Naive B cell (primary cell): Measurements from ENCODE around the gene MTHFD1L. TPM values are rescaled to one million over a fixed set of nuclear protein-coding genes. Genes with fewer than 3 reads are reported as not detected.
"Not testable (repeated sequence)": the region's sequence is repeated elsewhere in the genome, so short reads cannot be mapped to it uniquely, and the experiment has no call there.

Experiments used
- ATAC-seq, 2 donors: fragments of 150-1000 bp; cut with Tn5 transposase; 2 replicates each; pipeline ENCODE4 v1.10.0; 2021; ENCODE audit warnings: low read depth in 2 of 2, mild to moderate bottlenecking in 2 of 2, moderate library complexity in 2 of 2
- DNase-seq: peaks from one replicate; pipeline ENCODE4 v3.0.0; 2022
- H3K27ac Mint-ChIP-seq, 6 donors: one replicate each; pipeline ENCODE4 v1.8.0; 2020 to 2022; ENCODE audit warnings: mild to moderate bottlenecking in 6 of 6, mixed read lengths in 6 of 6, moderate library complexity in 5 of 6, inconsistent platforms in 2 of 6
- H3K27me3 Mint-ChIP-seq, 3 donors: one replicate each; pipeline ENCODE4 v1.8.0; 2021 to 2022; ENCODE audit warnings: mixed read lengths in 3 of 3, mild to moderate bottlenecking in 1 of 3
- H3K36me3 Mint-ChIP-seq, 2 donors: one replicate each; pipeline ENCODE4 v1.8.0; 2020 to 2022; ENCODE audit warnings: mixed read lengths in 2 of 2, inconsistent platforms in 1 of 2, mild to moderate bottlenecking in 1 of 2
- H3K4me1 Mint-ChIP-seq, 3 donors: one replicate each; pipeline ENCODE4 v1.8.0; 2020 to 2022; ENCODE audit warnings: mixed read lengths in 3 of 3, inconsistent platforms in 1 of 3, mild to moderate bottlenecking in 1 of 3, moderate library complexity in 1 of 3
- H3K4me3 Mint-ChIP-seq, 8 donors: one replicate each; pipeline ENCODE4 v1.8.0; 2020 to 2022; ENCODE audit warnings: mild to moderate bottlenecking in 8 of 8, mixed read lengths in 8 of 8, moderate library complexity in 8 of 8, inconsistent platforms in 2 of 8
- H3K9me3 Mint-ChIP-seq, 7 donors: one replicate each; pipeline ENCODE4 v1.8.0; 2020 to 2022; ENCODE audit warnings: mixed read lengths in 7 of 7, mild to moderate bottlenecking in 5 of 7, inconsistent platforms in 2 of 7, moderate library complexity in 1 of 7
- polyA plus RNA-seq, 6 donors: library from polyadenylated mRNA; unstranded; fragments of 300-500 nt; fragmentation: Illumina TruSeq; gene quantifications; one replicate each; pipeline ENCODE4 v1.2.3, GENCODE V29; 2021; ENCODE audit warnings: low read depth in 6 of 6

The MTHFD1L gene
- 1 to 10 TPM in 5 of 6 donors, under 1 TPM in 1; 0.45 to 2.5 (median 1.5) TPM for polyA plus RNA-seq

DNA sequence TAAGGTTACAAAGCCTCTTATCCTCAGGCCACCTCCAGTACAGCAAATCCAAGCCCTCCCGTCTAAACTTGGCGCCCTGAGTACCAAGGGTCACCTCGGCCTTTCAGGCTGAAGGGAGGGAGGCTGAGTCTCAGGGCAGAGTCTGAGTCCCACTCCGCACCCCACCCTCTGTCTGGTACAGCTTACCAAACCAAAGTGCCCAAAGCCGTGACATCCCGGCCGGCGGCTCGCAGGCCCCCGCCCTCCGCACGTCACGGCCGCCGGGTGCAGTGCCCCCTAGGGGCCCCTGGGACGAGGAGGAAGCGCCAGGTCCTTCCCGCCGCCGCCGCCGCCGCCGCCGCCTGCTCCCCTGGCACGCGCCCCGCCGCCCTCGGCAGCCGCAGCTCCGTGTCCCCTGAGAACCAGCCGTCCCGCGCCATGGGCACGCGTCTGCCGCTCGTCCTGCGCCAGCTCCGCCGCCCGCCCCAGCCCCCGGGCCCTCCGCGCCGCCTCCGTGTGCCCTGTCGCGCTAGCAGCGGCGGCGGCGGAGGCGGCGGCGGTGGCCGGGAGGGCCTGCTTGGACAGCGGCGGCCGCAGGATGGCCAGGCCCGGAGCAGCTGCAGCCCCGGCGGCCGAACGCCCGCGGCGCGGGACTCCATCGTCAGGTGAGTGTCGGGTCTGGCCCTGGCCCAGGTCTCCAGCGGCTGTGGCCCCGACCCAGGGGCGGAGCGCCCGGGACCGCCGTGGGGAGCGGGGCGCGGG lies at the start of gene MTHFD1L:
Gene MTHFD1L, plus strand, starts transcription at position 297 of the 741 bp plus-strand sequence. Its CDS starts 121 bp downstream, at position 418.
- Mint-ChIP-seq H3K4me3 (peak within 1 kb of the TSS; percentile 78 to 96 (median 90)), H3K27ac (peak within 1 kb of the TSS; percentile 14 to 98 (median 80)), H3K36me3 (no peaks in the 10 kb centered on the region), H3K9me3 (no peaks in the 10 kb centered on the region), H3K4me1 (peaks cover 13 to 32% (median 24%) of the 10 kb centered on the region in 3 donors), H3K27me3 (no peaks in the 10 kb centered on the region)
- ATAC-seq, result peak; percentile 77 to 78
- peak; percentile 82 for DNase-seq

DNA sequence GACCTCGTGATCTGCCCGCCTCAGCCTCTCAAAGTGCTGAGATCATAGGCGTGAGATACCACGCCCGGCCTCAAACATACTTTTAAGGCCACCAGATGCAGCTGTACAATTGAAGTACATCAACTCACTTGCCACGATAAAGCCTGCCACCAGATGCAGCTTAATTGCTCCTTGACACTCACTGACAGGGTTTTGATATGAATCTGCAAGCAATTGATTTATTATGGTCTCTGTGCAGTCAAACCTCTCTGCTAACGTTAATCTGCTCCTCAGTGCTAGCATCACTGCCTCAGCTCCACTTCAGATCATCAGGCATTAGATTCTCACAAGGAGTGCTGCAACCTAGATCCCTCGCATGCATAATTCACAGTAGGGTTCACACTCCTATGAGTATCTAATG lies 48.9 kb upstream of the MTHFD1L start:
- H3K4me3 Mint-ChIP-seq, DNase-seq, H3K27me3 Mint-ChIP-seq, ATAC-seq, H3K9me3 Mint-ChIP-seq: not testable (repeated sequence)
- Mint-ChIP-seq H3K4me1 (peaks cover 30 to 42% (median 33%) of the 10 kb centered on the region in 3 donors), H3K27ac (peak overlapping the region in 1 of 6 donors; percentile 34), H3K36me3 (peaks cover 14 to 19% of the 10 kb centered on the region in 2 donors)

DNA sequence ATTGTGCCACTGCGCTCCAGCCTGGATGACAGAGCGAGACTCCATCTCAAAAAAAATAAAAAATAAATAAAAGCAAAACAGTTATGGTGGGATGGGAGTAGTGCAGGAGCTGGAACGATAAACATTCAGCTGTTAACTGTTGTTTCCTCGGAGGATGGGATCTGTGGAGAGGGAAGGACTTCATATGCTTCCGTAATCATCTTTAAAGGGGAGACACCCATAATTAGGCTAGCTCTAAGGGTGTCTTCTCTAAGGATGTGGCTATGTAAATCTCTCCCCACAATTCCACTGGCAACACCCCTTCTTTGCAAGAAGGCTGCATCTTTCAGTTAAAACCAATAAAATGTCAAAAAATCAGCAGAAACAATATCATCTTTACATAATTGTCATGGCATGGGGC lies 42.6 kb upstream of the MTHFD1L start:
- Mint-ChIP-seq H3K4me1 (peaks cover 0 to 5% (median 0%) of the 10 kb centered on the region in 3 donors), H3K9me3 (no peaks in the 10 kb centered on the region), H3K4me3 (no peak overlapping the region), H3K27me3 (no peaks in the 10 kb centered on the region), H3K27ac (peak overlapping the region in 2 of 6 donors; percentile 56 to 76), H3K36me3 (peaks cover 19 to 20% of the 10 kb centered on the region in 2 donors)
- no peak for DNase-seq
- no peak for ATAC-seq

DNA sequence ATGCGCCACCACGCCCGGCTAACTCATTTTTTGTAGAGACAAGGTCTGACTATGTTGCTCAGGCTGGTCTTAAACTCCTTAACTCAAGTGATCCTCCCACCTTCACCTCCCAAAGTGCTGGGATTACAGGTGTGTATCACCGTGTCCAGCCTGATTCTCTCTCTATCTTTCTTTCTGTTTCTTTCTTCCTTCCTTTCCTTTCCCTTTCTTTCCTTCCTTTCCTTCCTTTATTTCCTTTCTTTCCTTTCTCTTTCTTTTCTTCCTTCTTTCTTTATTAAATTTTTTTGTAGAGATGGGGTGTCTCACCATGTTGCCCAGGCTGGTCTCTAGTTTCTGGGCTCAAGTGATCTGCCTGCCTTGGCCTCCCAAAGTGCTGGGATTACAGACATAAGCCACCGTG lies 38.7 kb upstream of the MTHFD1L start:
- no peak overlapping the region for H3K4me3 Mint-ChIP-seq

DNA sequence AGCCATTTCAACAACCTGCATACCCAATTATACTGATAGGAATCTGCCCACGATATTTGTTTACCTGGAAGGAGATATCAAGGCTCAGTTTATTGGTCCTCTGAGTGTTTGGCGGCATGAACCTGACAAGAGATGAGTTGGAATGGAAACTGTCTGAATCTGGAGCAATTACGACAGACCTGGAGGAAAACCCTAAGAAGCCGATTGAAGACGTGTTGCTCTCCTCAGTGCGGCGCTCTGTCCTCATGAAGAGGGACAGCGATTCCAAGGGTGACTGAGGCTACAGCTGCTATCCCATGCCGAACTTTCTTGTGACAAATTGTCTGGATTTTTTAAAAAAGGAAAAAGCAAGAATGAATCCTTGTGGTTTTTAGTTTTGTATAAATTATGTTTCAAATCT lies 37.4 kb upstream of the MTHFD1L start:
- ATAC-seq, H3K27me3 Mint-ChIP-seq, H3K4me3 Mint-ChIP-seq, H3K4me1 Mint-ChIP-seq, H3K9me3 Mint-ChIP-seq, DNase-seq: not testable (repeated sequence)
- Mint-ChIP-seq H3K36me3 (peaks cover 31 to 39% of the 10 kb centered on the region in 2 donors), H3K27ac (peak overlapping the region in 1 of 6 donors; percentile 54)

More for the DNA sequence above, 38.7 kb upstream of the MTHFD1L start:
- H3K27me3 Mint-ChIP-seq, result no peaks in the 10 kb centered on the region
- peaks cover 29 to 35% of the 10 kb centered on the region in 2 donors for H3K36me3 Mint-ChIP-seq
- ATAC-seq, result no peak
- no peaks in the 10 kb centered on the region for H3K9me3 Mint-ChIP-seq
- DNase-seq, result no peak
- peak overlapping the region in 4 of 6 donors; percentile 27 to 86 (median 66) for H3K27ac Mint-ChIP-seq
- H3K4me1 Mint-ChIP-seq, result no peaks in the 10 kb centered on the region

DNA sequence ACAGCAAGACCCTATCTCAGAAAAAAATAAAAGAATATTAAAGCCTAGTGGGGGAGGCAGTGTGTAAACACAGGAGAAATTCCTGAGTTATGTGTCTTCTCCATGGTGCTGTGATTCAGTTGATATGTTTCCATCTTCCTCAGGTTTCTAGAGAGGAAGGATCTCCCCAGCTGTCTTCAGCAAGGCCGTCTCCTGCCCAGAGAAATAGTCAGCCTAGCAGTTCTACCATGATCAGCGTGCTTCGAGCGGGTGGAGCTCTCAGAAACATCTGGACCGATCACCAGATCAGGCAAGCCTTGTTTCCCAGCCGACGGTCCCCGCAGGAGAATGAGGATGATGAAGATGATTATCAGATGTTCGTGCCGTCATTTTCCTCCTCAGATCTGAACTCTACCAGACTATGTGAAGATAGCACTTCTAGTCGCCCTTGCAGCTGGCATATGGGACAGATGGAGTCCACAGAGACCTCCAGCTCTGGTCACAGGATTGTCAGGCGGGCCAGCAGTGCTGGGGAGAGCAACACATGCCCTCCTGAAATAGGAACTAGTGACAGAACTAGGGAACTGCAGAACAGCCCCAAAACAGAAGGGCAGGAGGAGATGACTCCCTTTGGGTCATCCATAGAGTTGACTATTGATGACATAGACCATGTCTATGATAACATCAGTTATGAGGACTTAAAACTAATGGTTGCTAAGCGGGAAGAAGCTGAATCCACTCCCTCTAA lies 34.9 kb upstream of the MTHFD1L start:
- ATAC-seq (no peak), DNase-seq (no peak)
- Mint-ChIP-seq H3K4me3 (no peak overlapping the region), H3K27ac (peak overlapping the region in 2 of 6 donors; percentile 36 to 71), H3K27me3 (no peaks in the 10 kb centered on the region), H3K36me3 (peaks cover 27 to 41% of the 10 kb centered on the region in 2 donors), H3K9me3 (no peaks in the 10 kb centered on the region), H3K4me1 (peaks cover 0 to 6% (median 5%) of the 10 kb centered on the region in 3 donors)

DNA sequence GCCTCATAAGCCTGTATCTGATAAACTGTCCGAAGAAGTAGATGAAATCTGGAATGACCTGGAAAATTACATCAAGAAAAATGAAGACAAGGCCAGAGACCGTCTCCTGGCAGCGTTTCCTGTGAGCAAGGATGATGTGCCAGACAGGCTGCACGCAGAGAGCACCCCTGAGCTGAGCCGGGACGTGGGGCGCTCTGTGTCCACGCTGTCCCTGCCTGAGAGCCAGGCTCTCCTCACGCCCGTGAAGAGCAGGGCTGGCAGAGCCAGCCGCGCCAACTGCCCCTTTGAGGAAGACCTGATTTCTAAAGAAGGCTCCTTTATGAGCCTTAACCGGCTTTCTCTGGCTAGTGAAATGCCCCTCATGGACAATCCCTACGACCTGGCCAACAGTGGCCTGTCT lies 33.9 kb upstream of the MTHFD1L start:
- Mint-ChIP-seq H3K27me3 (no peaks in the 10 kb centered on the region), H3K4me1 (peaks cover 4 to 6% (median 5%) of the 10 kb centered on the region in 3 donors), H3K27ac (peak overlapping the region in 4 of 6 donors; percentile 33 to 72 (median 48)), H3K4me3 (no peak overlapping the region), H3K9me3 (no peaks in the 10 kb centered on the region), H3K36me3 (peaks cover 27 to 39% of the 10 kb centered on the region in 2 donors)
- ATAC-seq (no peak), DNase-seq (no peak)

DNA sequence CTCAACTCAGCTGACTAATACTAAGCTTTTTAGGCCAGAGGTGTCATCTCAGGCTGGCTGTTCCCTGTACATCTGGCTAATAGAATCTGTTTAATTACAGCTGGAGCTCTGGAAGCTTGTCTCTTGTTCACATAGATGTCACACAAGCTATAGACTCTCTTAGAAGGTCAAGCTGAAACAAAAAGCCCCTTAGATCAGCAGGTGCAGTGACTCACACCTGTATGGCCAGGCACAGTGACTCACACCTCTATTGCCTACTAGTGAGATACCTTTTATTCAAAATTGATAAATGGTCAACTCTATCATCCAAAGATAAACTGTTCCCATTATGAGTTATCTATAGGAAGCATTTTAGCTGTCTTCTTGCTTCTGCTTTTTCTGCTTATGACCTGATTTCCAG lies 29.9 kb upstream of the MTHFD1L start:
- no peak for DNase-seq
- no peak for ATAC-seq
- Mint-ChIP-seq H3K4me3 (no peak overlapping the region), H3K9me3 (no peaks in the 10 kb centered on the region), H3K4me1 (peaks cover 4 to 12% (median 10%) of the 10 kb centered on the region in 3 donors), H3K27ac (no peak overlapping the region), H3K36me3 (peaks cover 33 to 35% of the 10 kb centered on the region in 2 donors), H3K27me3 (no peaks in the 10 kb centered on the region)

DNA sequence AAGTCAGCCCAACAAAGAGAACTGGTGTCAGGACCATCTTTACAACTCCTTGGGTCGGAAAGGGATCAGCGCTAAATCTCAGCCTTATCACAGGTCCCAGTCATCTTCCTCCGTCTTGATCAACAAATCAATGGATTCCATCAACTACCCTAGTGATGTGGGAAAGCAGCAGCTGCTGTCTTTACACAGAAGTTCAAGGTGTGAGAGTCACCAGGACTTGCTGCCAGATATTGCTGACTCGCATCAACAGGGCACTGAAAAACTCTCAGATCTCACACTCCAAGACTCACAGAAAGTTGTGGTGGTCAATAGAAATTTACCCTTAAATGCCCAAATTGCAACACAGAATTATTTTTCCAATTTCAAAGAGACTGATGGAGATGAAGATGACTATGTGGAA lies 25.3 kb upstream of the MTHFD1L start:
- Mint-ChIP-seq H3K4me3 (no peak overlapping the region), H3K27me3 (no peaks in the 10 kb centered on the region), H3K27ac (peak overlapping the region in 1 of 6 donors; percentile 78), H3K9me3 (no peaks in the 10 kb centered on the region), H3K36me3 (peaks cover 18 to 26% of the 10 kb centered on the region in 2 donors), H3K4me1 (peaks cover 4 to 6% (median 5%) of the 10 kb centered on the region in 3 donors)
- no peak for ATAC-seq
- no peak for DNase-seq

DNA sequence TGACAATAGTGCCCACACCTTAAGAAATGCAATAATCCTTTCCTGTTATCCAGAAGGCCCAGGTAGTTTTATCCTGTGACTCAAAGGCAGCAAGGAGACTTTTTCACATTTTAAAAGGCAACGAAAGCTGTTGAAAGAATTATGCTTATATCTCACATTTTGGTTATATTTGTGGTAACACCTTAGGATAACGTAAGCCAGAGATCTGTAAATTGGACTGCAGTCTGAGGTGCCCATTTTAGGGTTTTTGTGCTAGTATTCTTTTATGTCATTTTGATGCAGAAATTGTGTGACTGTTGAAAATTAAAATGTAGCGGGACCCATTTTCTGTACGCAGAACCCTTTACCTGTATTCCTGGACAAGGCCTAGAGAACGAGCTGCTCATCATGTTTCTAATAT lies 24.3 kb upstream of the MTHFD1L start:
- DNase-seq (no peak), ATAC-seq (no peak)
- Mint-ChIP-seq H3K36me3 (peaks cover 18 to 29% of the 10 kb centered on the region in 2 donors), H3K27ac (peak overlapping the region in 1 of 6 donors; percentile 15), H3K4me1 (peaks cover under 1 to 6% (median 5%) of the 10 kb centered on the region in 3 donors), H3K9me3 (no peaks in the 10 kb centered on the region), H3K27me3 (no peaks in the 10 kb centered on the region), H3K4me3 (no peak overlapping the region)

DNA sequence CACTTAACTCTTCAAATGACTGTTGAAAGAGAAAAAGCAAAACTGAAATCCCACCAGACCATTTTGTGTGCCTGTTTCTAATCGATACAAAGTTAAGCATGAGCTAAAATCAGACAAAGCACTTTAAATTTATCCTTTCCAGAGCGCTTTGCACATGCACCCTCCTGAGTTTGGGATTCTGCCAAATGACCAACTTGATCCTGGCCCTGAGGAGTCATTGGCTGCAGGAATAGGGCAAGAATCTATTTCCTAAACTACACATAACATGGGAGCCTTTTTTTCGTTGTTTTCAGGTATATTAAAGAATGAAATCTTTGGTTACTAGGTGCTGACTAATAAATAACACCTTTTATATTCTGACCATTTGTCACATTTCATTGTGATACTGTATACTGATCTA lies 23.8 kb upstream of the MTHFD1L start:
- ATAC-seq, result no peak
- Mint-ChIP-seq H3K4me3 (no peak overlapping the region), H3K36me3 (peaks cover 18 to 31% of the 10 kb centered on the region in 2 donors), H3K9me3 (no peaks in the 10 kb centered on the region), H3K4me1 (peaks cover 0 to 6% (median 5%) of the 10 kb centered on the region in 3 donors), H3K27ac (peak overlapping the region in 1 of 6 donors; percentile 15), H3K27me3 (no peaks in the 10 kb centered on the region)
- DNase-seq, result no peak

DNA sequence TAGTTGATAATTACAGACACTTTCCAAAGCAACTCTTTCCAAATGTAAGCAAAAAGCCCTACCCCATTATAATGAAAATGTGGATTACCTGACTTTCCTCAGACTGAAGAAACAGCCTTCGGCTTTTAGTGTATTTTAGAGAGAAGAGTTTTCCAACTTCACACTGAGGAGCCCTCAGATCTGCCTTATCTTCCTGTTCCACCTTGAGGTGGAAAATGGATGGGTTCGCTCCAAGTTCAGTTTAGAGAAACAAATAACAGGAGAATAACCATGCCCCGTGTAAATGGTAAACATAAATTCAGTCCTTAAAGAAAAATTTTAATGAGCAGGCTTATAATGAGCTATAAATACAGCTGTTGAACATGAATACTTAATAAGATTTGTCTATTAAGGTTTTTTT lies 21.1 kb upstream of the MTHFD1L start:
- DNase-seq, result no peak
- peaks cover 24 to 37% of the 10 kb centered on the region in 2 donors for H3K36me3 Mint-ChIP-seq
- no peak overlapping the region for H3K4me3 Mint-ChIP-seq
- H3K27ac Mint-ChIP-seq, result peak overlapping the region in 1 of 6 donors; percentile 17
- H3K4me1 Mint-ChIP-seq, result peaks cover 0 to 4% (median 0%) of the 10 kb centered on the region in 3 donors
- H3K9me3 Mint-ChIP-seq, result no peaks in the 10 kb centered on the region
- no peak for ATAC-seq
- no peaks in the 10 kb centered on the region for H3K27me3 Mint-ChIP-seq

DNA sequence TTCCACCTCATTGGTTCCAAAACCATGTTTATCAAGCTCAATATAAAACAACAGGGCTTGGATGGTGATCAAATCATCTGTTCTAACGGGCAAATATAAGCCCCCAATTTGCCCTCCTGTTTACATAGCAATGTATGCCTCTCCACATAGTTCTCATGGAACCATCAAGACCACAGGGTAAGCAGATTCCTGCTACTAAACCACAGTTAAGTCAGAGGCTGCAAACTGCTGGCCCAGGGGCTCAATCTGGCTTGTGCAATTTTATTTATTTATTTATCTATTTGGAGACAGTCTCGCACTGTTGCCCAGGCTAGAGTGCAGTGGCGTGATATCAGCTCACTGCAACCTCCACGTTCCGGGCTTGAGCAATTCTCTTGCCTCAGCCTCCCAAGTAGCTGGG lies 18.9 kb upstream of the MTHFD1L start:
- H3K27me3 Mint-ChIP-seq, result no peaks in the 10 kb centered on the region
- no peak for DNase-seq
- H3K27ac Mint-ChIP-seq, result no peak overlapping the region
- H3K36me3 Mint-ChIP-seq, result peaks cover 20 to 26% of the 10 kb centered on the region in 2 donors
- no peak for ATAC-seq
- H3K4me3 Mint-ChIP-seq, result no peak overlapping the region
- H3K4me1 Mint-ChIP-seq, result peaks cover 0 to 4% (median 0%) of the 10 kb centered on the region in 3 donors
- H3K9me3 Mint-ChIP-seq, result no peaks in the 10 kb centered on the region
